ENCODE measurements around the gene ABCA5. TPM values are rescaled to one million over a fixed set of nuclear protein-coding genes. Genes with fewer than 3 reads are reported as not detected.

ABCA5 gene
- total and polyA plus RNA-seq, 9 of the 15 experiments (the other 6 are each of a cell fraction or from before 2014, with no cell fraction given): 0.74 to 2.3 (median 1.4) TPM

GRCh38 chr17:69267219-69267618, 59.7 kb downstream of the ABCA5 start:
- FAIRE-seq (no peak), ATAC-seq (no peak), DNase-seq (ENCODE audit: extremely low read depth in 1 of 4, low spot score in 3 of 4) (no peak)
- TF ChIP-seq HMGXB4 (CRISPR knock-in tag; IDR thresholded peaks at IDR 0.05) (no peak), SMARCE1 (IDR thresholded peaks at IDR 0.05) (no peak), BCOR (IDR thresholded peaks at IDR 0.05) (no peak), PHF20 (IDR thresholded peaks at IDR 0.05; ENCODE audit: partially characterized antibody) (no peak), ZNF740 (CRISPR knock-in tag; IDR thresholded peaks at IDR 0.05) (no peak), ZNF740 (tag; IDR thresholded peaks at IDR 0.05) (no peak), CCNT2 (IDR thresholded peaks at IDR 0.05; ENCODE audit: borderline replicate concordance, extremely low read depth, insufficient read length, low read depth, low read length) (no peak), BRD4 (IDR thresholded peaks at IDR 0.05) (no peak), ZNF785 (CRISPR knock-in tag; IDR thresholded peaks at IDR 0.05) (no peak), TARDBP (IDR thresholded peaks at IDR 0.05) (no peak), NR4A1 (CRISPR knock-in tag; IDR thresholded peaks at IDR 0.05) (no peak), NR4A1 (tag; IDR thresholded peaks at IDR 0.05) (no peak)
- WGBS (ENCODE audit: insufficient coverage, low coverage, missing lambda C conversion rate): 40% methylated on average over 3 of the region's 3 CpGs
- H2AFZ ChIP-seq (ENCODE audit: low read depth, low read length): no peak overlapping the region
- no peak overlapping the region for H3K9ac ChIP-seq (ENCODE audit: insufficient read depth in 1 of 2, low read depth in 2 of 2, low read length in 2 of 2)
- no peaks in the 10 kb centered on the region for H3K27me3 ChIP-seq (ENCODE audit: control insufficient read depth in 2 of 2, insufficient read depth in 2 of 2, low read length in 2 of 2)
- in situ Hi-C loops (cut with MboI) (no loop called here), intact Hi-C loops (cut with micrococcal nuclease) (no loop called here)
- no peaks in the 10 kb centered on the region for H3K79me2 ChIP-seq (ENCODE audit: control insufficient read depth, insufficient read depth, low read length)
- H3K36me3 ChIP-seq (ENCODE audit: control insufficient read depth, insufficient read depth, low read length): no peaks in the 10 kb centered on the region
- H3K4me1 ChIP-seq (replicated peaks in 1 of 2; ENCODE audit: control insufficient read depth in 2 of 2, insufficient read depth in 2 of 2, low read length in 2 of 2): no peaks in the 10 kb centered on the region
- POLR2A ChIA-PET: no interaction called here
- CTCF ChIA-PET (ENCODE audit: low intra/inter-chr PET ratio): no interaction called here
- H3K4me3 ChIP-seq: no peak overlapping the region
- H4K20me1 ChIP-seq (replicated peaks; ENCODE audit: control insufficient read depth, insufficient read depth, low read length): no peaks in the 10 kb centered on the region
- H3K9me3 ChIP-seq (replicated peaks; ENCODE audit: control insufficient read depth, insufficient read depth, low read depth, low read length): no peaks in the 10 kb centered on the region
- no peak overlapping the region for H3K4me2 ChIP-seq (ENCODE audit: insufficient read depth, low read length)
- no peak overlapping the region for H3K27ac ChIP-seq (ENCODE audit: extremely low read depth, low read depth, low read length)
- BruUV-seq (replicated peaks): no TSS peak
- no peaks in the 10 kb centered on the region for H3K9me1 ChIP-seq (ENCODE audit: control insufficient read depth, insufficient read depth, low read length)
